ENCODE data around the gene RNF208. TPM values are rescaled to one million over a fixed set of nuclear protein-coding genes. Genes with fewer than 3 reads are reported as not detected.
A peak's percentile ranks its signal among the peaks of the same experiment; 100 is the strongest.

The RNF208 gene
- total RNA-seq (ENCODE audit: low replicate concordance), result 0.45 TPM in 1 of 2 replicates, not detected in the other

GRCh38 chr9:137222190-137223077 lies at the start of gene RNF208:
Gene RNF208 (minus strand): TSS chr9:137222240. CDS start chr9:137221212, 1,028 bp downstream.
- H3K4me3 ChIP-seq (ENCODE audit: low read depth, low read length), result peak within 1 kb of the TSS; percentile 58
- DNase-seq (ENCODE audit: low read depth), result no peak
- no peak for TF ChIP-seq CTCF (IDR thresholded peaks at IDR 0.05; ENCODE audit: insufficient read depth, low read length)

GRCh38 chr9:137271696-137272076 lies 49.6 kb upstream of the RNF208 start:
- no peak for TF ChIP-seq CTCF (IDR thresholded peaks at IDR 0.05; ENCODE audit: insufficient read depth, low read length)
- no peak overlapping the region for H3K4me3 ChIP-seq (ENCODE audit: low read depth, low read length)
- no peak for DNase-seq (ENCODE audit: low read depth)

GRCh38 chr9:137270929-137271695 lies 49.1 kb upstream of the RNF208 start:
- TF ChIP-seq CTCF (IDR thresholded peaks at IDR 0.05; ENCODE audit: insufficient read depth, low read length), result no peak
- no peak overlapping the region for H3K4me3 ChIP-seq (ENCODE audit: low read depth, low read length)
- no peak for DNase-seq (ENCODE audit: low read depth)

GRCh38 chr9:137269231-137269772 lies 47.3 kb upstream of the RNF208 start:
- H3K4me3 ChIP-seq (ENCODE audit: low read depth, low read length), result no peak overlapping the region
- DNase-seq (ENCODE audit: low read depth), result no peak
- TF ChIP-seq CTCF (IDR thresholded peaks at IDR 0.05; ENCODE audit: insufficient read depth, low read length), result no peak

GRCh38 chr9:137268538-137269201 lies 46.6 kb upstream of the RNF208 start:
- no peak for DNase-seq (ENCODE audit: low read depth)

More at GRCh38 chr9:137268538-137269201, 46.6 kb upstream of the RNF208 start:
- TF ChIP-seq CTCF (IDR thresholded peaks at IDR 0.05; ENCODE audit: insufficient read depth, low read length), result no peak
- H3K4me3 ChIP-seq (ENCODE audit: low read depth, low read length), result no peak overlapping the region
